ENCODE measurements around the gene PSORS1C1.
"Not testable (repeated sequence)": the region's sequence is repeated elsewhere in the genome, so short reads cannot be mapped to it uniquely, and the experiment has no call there.

Gene PSORS1C1

DNA sequence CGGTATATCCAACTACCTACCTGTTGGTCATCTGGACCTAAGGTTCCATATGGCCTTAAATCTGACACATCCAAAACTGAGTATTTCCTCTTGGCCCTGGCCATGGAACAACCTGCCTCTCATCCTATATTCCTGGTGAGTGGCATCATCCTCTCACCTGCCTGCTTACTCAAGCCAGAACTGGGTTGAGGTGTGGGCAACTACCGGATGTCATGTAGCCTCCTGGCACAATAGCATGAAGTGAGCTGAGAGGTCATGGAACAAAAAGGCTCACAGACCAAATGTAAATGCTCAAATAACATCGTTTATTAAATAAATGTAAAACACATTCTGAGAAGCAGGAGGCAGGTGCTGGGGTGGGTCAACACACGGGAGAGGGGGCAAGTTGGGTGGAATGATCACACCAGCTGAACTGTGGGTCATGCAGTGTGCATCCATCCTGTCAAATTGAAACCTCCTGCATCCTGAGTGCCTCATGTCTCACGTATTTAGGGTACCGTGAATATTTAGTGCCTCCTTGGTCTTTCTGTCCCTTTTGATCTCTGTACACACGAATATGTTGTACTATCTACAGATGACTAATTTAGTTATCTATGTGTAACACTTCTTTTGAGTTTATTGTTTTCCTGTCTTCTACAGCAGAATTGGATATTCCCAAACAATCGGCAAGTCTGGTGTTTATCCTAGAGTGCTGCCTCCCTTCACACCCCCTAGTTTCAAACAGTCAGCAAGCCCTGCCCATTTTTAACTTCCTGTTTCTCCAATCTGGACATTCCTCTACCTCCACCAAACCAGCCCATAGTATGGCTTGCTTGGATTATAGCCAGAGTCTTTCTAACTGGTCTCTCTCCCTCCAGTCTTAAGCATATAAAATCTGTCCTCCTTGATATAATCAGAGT lies 63.8 kb downstream of the PSORS1C1 start:
- DNase-seq (ENCODE audit: low read depth in 2 of 2): no peak

DNA sequence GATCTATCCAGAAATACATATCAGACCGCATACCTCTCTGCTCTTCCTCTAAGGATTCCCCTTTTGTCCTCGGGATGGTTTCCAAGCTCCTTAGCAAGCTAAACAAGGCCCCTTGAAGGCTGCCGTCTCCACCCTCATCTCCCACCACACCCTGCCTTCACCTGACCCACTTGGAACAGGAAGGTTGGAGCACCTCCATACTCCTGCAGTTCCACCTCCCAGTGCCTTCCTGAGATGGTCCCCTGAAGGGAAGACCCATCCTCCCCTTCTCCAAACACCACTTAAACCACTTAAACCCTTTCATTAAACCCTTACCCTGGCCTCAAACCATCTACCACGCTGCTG lies 64.4 kb downstream of the PSORS1C1 start:
- DNase-seq (ENCODE audit: low read depth in 2 of 2): no peak

DNA sequence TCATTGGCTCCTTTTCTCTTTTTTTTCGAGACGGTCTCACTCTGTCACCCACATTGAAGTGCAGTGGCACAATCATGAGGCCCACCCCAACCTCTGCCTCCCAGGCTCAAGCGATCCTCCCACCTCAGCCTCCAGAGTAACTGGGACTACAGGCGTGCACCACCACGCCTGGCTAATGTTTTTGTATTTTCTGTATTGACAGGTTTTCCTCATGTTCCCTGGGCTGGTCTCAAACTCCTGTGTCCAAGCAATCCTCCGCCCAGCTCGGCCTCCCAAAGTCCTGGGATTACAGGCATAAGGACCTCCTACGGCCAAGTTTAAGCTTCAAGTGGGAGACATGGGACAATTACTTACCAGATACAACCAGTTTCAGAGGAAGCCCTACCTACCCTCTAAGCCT lies 65.3 kb downstream of the PSORS1C1 start:
- no peak for DNase-seq (ENCODE audit: low read depth in 2 of 2)

DNA sequence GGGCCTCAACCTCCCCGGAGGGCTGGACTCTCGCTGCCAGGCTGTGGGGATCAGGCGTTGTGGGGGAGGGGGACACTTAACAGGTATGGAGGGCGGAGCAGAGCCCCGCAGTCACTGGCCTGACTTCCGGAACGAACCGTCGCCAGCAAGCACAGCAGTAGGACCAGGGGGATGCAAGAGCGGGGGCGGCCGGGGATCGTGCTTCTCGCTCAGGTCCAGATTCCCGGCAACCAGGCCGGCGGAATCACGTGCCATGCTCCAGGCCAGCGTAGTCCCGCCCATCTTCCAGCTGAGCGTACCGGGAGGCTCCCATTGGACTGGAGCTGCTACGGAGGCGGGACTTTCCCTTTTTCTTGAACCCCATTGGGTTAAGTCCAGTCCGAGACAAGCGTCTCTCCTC lies 65.9 kb downstream of the PSORS1C1 start:
- DNase-seq (ENCODE audit: low read depth in 2 of 2): peak in 1 of 2 donors; percentile 31

DNA sequence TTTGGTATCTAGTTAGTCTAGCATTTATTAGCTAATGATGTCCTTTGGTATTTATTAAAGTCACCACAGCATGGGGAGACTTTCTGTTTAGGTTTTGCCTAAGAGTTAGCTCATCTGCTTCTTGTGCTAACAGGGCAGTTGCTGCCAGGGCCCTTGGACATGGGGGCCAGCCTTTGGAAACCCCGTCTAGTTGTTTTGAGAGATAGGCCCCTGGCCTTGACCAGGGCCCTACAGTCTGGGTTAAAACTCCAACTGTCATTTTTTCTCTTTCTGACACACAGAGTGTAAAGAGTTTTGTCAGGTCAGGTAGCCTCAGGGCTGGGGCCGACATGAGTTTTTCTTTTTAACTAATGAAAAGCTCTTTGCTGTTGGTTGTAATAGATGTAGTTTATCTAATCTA lies 68.7 kb downstream of the PSORS1C1 start:
- not testable (repeated sequence) for DNase-seq (ENCODE audit: low read depth in 2 of 2)

DNA sequence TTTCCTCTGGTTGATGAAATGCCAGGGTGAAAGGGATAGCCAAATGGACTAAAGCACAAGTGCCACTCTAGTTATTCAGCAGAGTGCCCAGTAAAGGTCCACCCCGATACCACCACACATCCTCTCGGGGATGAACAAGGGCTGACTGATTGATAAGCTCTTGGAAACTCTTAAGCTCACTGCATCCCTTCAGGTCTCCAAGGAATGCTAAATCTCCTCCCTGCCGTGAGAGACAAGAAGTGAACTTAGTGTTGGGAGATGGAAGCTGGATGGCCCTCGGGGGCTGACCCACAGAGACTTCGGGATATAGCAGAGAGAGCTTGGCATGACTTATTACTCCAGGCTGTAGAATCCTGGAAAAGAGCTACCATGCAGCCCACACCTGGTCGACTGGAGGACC lies 69.3 kb downstream of the PSORS1C1 start:
- DNase-seq (ENCODE audit: low read depth in 2 of 2): not testable (repeated sequence)

DNA sequence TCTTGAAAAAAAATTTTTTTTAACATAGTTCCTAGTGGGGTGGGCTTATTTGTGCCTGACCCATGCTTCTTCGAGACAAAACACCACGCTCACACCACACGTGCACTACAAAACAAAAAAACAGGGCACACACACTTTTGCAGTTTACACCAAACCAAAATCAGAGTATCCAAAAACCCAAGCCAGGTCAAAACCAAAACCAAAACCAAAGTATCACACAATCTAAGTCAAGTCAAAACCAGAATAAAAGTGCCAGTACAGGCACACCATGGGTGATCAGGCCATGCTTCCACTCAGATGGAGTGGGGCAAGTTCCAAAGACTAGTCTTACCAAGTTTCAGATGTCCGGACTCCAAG lies 71.1 kb downstream of the PSORS1C1 start:
- not testable (repeated sequence) for DNase-seq (ENCODE audit: low read depth in 2 of 2)

DNA sequence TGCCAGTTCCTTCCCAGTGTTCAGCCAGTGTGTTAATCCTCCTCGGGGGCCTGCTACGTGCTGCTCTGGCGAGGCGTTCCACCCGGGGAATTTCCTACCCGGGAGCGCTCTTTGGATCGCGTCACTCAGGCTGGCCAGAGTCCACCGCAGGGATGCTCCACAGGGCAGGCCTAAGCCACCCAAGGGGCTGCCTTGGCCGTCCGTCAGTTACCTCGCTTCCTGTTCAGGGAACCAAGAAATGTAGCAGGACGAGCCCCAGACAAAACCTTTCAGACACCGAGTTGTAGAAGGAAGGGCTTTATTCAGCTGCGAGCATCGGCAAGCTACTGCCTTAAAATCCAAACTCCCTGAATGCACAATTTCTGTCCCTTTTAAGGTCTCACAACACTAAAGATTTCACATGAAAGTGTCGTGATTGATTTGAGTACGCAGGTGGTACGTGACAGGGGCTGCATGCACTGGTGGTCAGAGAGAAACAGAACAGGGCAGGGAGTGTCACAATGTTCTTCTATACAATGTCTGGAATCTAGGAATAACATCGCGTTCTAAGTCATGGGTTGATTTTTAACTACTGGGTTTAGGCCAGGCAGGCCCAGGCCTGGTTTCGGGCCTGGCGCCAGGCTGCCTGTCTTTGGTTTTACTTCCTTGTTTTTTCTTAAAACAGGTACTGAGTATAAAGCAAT lies 71.6 kb downstream of the PSORS1C1 start:
- no peak for DNase-seq (ENCODE audit: low read depth in 2 of 2)

DNA sequence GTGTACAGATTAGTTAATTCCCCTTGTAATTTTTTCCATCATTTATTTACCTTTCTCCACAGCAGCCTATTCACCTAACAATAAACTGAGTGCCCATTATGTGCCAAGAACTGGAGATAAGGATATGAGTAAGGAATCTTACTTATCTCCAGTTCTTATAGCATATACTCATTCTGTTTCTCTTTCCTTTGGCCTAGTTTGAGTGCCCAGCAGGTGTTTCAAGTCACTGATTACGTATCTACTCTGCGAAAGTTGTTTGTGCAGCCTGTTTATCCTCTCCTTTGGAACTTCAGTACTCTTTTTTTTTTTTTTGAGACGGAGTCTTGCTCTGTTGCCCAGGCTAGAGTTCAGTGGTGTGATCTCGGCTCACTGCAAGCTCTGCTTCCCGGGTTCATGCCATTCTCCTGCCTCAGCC lies 73.2 kb downstream of the PSORS1C1 start:
- DNase-seq (ENCODE audit: low read depth in 2 of 2): no peak

DNA sequence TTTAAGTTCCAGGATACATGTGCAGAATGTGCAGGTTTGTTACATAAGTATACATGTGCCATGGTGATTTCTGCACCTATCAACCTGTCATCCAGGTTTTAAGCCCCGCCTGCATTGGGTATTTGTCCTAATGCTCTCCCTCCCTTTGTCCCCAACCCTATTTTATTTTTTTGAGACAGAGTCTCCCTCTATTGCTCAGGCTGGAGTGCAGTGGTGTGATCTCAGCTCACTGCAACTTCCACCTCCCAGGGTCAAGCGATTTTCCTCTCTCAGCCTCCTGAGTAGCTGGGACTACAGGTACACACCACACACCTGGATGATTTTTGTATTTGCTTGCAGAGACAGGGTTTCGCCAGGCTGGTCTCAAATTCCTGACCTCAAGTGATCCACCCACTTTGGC lies 74.6 kb downstream of the PSORS1C1 start:
- DNase-seq (ENCODE audit: low read depth in 2 of 2): not testable (repeated sequence)
